HFF-Myc (cell line): ENCODE data around the gene DNAJC6.

Experiments used
- DNase-seq: peaks from one replicate; pipeline ENCODE4 v3.0.0-alpha.2; 2011; ENCODE audit warnings: low read depth; ENCODE audit errors: extremely low read depth
- H3K4me3 ChIP-seq: replicated peaks from 2 replicates; pipeline ENCODE4 v1.5.1; 2011; ENCODE audit warnings: low read depth, mild to moderate bottlenecking, control low read depth, low read length
- CTCF ChIP-seq: IDR thresholded peaks from 2 replicates; pipeline ENCODE4 v1.5.1; 2012; ENCODE audit warnings: mild to moderate bottlenecking, low read depth, low read length, control low read depth; ENCODE audit errors: missing control alignments

The DNAJC6 gene

DNA sequence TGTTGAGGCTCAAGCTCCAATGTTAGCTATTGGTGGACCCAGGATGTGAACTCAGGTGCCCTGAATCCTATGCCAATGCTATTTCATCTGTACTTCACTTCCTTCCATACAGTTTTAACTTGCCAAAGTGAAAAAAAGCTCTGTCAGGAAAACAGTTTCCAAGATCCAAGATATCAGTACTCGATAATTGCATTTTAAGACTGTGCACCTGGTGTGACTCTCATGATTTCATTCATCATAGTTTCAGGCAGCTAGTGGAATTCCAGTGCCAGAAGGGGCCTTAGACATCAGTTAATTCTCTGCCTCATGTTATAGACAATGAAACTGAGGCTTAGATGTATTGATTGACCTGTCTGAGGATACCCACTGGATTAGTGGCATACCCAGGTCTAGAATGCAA lies 84.6 kb downstream of the DNAJC6 start:
- no peak for DNase-seq
- no peak overlapping the region for H3K4me3 ChIP-seq
- no peak for TF ChIP-seq CTCF

DNA sequence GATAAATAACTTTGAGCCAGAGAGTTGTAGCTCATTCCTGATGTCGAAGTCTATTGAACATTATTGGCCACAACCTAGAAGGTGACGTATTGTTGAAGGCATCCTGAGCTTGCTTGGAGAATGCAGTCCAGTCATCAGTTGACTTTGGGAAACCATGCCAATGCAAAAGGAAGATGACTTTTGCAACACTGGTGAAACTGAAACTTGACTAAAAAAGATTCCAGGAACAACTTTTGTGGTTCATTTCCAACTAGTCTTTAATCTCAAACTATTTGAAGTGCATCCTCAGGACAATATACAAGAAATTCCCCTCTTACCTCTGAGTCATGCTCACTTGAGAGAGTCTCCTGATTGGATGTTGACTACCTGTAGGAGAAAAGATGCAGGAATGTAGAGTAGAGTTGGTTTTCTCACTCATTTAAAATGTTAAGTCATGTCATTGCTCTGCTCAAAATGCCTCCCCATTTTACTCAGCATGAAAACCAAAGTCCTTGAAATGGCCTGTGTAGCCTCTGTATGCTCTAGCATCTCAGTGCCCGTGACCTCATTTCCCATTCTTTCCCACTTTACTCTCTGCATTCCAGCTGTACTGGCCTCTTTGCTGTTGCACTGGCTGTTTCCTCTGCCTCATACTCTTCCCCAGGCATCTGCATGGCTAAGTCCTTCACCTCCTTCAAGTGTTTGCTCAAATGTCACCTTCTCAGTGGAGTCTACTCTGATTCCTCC lies 86.7 kb downstream of the DNAJC6 start:
- TF ChIP-seq CTCF: no peak
- DNase-seq: no peak
- no peak overlapping the region for H3K4me3 ChIP-seq

DNA sequence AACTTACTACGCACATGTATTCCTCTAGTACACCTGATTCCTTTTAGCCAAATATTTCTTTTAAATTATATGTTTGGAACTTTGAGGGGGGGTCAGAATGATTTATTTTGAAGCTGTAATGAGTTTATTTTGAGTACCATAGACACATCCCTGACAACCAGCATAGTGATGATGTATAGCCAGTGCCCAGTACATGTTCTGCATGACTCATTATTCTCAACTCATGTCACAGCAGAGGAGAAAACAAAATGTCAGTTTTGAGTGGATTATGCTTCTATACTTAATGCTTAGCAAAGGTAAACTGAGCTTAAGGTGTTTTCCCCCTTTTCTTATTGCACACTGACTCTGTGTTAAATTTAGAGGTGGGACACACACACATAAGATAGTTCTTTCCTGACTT lies 88.7 kb downstream of the DNAJC6 start:
- TF ChIP-seq CTCF: no peak
- no peak for DNase-seq
- H3K4me3 ChIP-seq: no peak overlapping the region

DNA sequence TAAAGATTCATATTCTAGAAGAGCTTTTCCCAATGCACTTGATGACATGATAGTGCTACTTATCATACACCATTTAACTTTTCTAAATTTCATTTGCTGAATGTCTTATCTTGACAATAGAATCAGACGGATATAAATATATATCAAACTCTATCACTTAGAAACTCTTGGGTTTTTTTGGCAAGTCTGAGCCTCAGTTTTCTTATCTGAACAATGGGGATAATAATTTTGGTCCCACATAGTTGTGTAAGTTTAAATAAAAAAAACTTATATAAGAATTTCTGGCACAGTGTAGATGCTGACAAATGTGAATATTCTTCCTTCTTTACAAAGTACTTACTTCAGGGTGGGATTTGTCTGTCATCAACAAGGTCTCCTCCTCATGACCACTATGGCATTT lies 89.7 kb downstream of the DNAJC6 start:
- TF ChIP-seq CTCF: no peak
- DNase-seq: no peak
- H3K4me3 ChIP-seq: no peak overlapping the region

DNA sequence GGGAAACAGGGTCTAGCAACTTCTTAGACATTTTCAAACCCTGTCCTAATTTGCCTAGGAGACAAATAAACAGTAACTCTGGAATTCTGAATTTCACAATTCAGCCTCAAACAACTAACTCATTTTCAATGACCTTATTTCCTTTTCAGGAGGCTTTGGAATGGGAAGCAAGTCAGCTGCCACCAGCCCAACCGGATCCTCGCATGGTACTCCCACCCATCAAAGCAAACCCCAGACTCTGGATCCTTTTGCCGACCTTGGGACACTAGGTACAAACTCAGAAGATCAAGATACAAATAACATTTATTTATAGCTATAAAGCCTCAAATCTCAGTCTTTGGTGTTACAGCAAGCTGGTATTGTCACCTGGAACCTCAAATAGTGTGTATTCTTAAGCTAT lies 92.3 kb downstream of the DNAJC6 start:
- no peak for DNase-seq
- no peak for TF ChIP-seq CTCF
- no peak overlapping the region for H3K4me3 ChIP-seq

DNA sequence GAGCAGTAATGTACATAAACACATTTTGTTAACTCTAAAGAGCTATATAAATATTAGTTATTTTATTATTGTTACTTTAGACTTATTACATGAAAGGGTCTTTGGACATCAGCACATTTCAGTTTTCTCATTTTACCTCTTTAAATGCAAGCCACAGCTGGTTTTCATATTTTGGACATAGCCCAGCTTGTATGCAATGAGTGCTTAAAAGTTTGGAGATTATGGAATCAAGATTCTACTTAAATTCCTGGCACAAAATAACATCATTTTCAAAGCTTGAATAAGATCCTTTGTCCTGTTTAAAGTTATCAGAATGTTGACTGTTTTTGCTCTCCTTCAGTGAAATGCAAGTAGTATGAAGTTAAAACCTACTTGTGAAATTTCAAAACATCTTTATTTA lies 95.6 kb downstream of the DNAJC6 start:
- no peak for TF ChIP-seq CTCF
- no peak for DNase-seq
- H3K4me3 ChIP-seq: no peak overlapping the region

GRCh38 chr1:65407877-65408276 lies 98.5 kb downstream of the DNAJC6 start:
- TF ChIP-seq CTCF: no peak
- DNase-seq: no peak

More at GRCh38 chr1:65407877-65408276, 98.5 kb downstream of the DNAJC6 start:
- H3K4me3 ChIP-seq: no peak overlapping the region
